HG03575 (cell line): ENCODE data around the gene SMPD2.

ENCODE experiments used
- ATAC-seq: cut with Tn5 transposase; IDR thresholded peaks from one replicate; pipeline ENCODE4 v1.9.1; 2021; ENCODE audit not compliant: unreplicated experiment, insufficient number of reproducible peaks, low FRiP score; ENCODE audit errors: extremely low read depth

The SMPD2 gene

GRCh38 chr6:109477725-109478124 lies 37.2 kb downstream of the SMPD2 start:
- ATAC-seq = no peak

- no peak for ATAC-seq
These were observed 37.8 kb downstream of the SMPD2 start for GRCh38 chr6:109478222-109478805.

- no peak for ATAC-seq
These were observed 38.5 kb downstream of the SMPD2 start for GRCh38 chr6:109478841-109479624.

GRCh38 chr6:109480993-109481480 lies 40.5 kb downstream of the SMPD2 start:
- no peak for ATAC-seq

GRCh38 chr6:109482905-109483734 lies 42.6 kb downstream of the SMPD2 start, which contains the start of gene ZBTB24:
Gene ZBTB24 (minus strand): TSS chr6:109483219. CDS start chr6:109482026, 1,193 bp downstream.
- no peak for ATAC-seq

GRCh38 chr6:109483735-109484057 lies 43.2 kb downstream of the SMPD2 start:
- ATAC-seq = no peak

GRCh38 chr6:109484122-109484521 lies 43.6 kb downstream of the SMPD2 start:
- no peak for ATAC-seq

- ATAC-seq = no peak
These were observed 44.9 kb downstream of the SMPD2 start for GRCh38 chr6:109485266-109485935.

GRCh38 chr6:109486068-109486467 lies 45.5 kb downstream of the SMPD2 start:
- no peak for ATAC-seq

GRCh38 chr6:109488001-109488400 lies 47.5 kb downstream of the SMPD2 start:
- no peak for ATAC-seq

GRCh38 chr6:109490713-109491112 lies 50.2 kb downstream of the SMPD2 start:
- no peak for ATAC-seq

- no peak for ATAC-seq
These were observed 50.8 kb downstream of the SMPD2 start for GRCh38 chr6:109491207-109491938.
